Gastrocnemius medialis (tissue), 4 donors: ENCODE measurements around the gene FNDC3B. TPM values are rescaled to one million over a fixed set of nuclear protein-coding genes. Genes with fewer than 3 reads are reported as not detected.
A peak's percentile ranks its signal among the peaks of the same experiment; 100 is the strongest.
"Not testable (repeated sequence)": the region's sequence is repeated elsewhere in the genome, so short reads cannot be mapped to it uniquely, and the experiment has no call there.

Source experiments
- ATAC-seq, 2 donors: fragments of 150-250 bp; one replicate each; pipeline ENCODE4 v1.9.1; 2016
- DNase-seq, 2 donors: peaks; one replicate each; pipeline ENCODE4 v3.0.0-alpha.2; 2019
- H3K27ac ChIP-seq, 4 donors: fragments of 200-600 bp; sonication (generic); 1 replicate in 1 of 4; 2 replicates in 3 of 4; pipeline ENCODE4 v1.5.1; 2016 to 2018; ENCODE audit warnings: mild to moderate bottlenecking in 2 of 4, moderate library complexity in 1 of 4
- H3K27me3 ChIP-seq, 3 donors: fragments of 200-600 bp; sonication (generic) in 2 of 3; 1 replicate in 1 of 3; 2 replicates in 2 of 3; pipeline versions ENCODE4 v1.5.1 to v1.6.0; 2016 to 2019; ENCODE audit warnings: mild to moderate bottlenecking in 1 of 3, moderate library complexity in 1 of 3
- H3K36me3 ChIP-seq, 2 donors: fragments of 200-600 bp; sonication (generic) in 1 of 2; one replicate each; pipeline ENCODE4 v1.5.1; 2017 to 2018
- H3K4me1 ChIP-seq, 2 donors: fragments of 200-600 bp; sonication (generic) in 1 of 2; one replicate each; pipeline ENCODE4 v1.5.1; 2016 to 2017; ENCODE audit warnings: mild to moderate bottlenecking in 2 of 2
- H3K4me3 ChIP-seq, 4 donors: fragments of 200-600 bp; sonication (generic) in 3 of 4; 1 replicate in 1 of 4; 2 replicates in 3 of 4; pipeline ENCODE4 v1.5.1; 2016 to 2019; ENCODE audit warnings: mild to moderate bottlenecking in 2 of 4
- H3K9me3 ChIP-seq, 3 donors: fragments of 200-600 bp; sonication (generic) in 2 of 3; 1 replicate in 1 of 3; 2 replicates in 2 of 3; pipeline ENCODE4 v1.5.1; 2016 to 2019
- CTCF ChIP-seq, 5 experiments: fragments of 450-650 bp in 3 of 5; fragments of 200-600 bp in 2 of 5; sonication (generic) in 2 of 5; IDR thresholded peaks in 4 of 5; conservative IDR thresholded peaks in 1 of 5; 1 replicate in 4 of 5; 2 replicates in 1 of 5; pipeline ENCODE4 v1.5.1; 2016 to 2019; ENCODE audit warnings: antibody characterized with exemption in 5 of 5, mild to moderate bottlenecking in 3 of 5, moderate library complexity in 3 of 5
- POLR2A ChIP-seq, 2 donors: fragments of 450-650 bp; IDR thresholded peaks; one replicate each; pipeline ENCODE4 v1.6.1; 2017; ENCODE audit warnings: antibody characterized with exemption in 2 of 2, mild to moderate bottlenecking in 2 of 2, moderate library complexity in 2 of 2
- in situ Hi-C, 4 donors: fragments of 200-750 bp; cut with MboI; loops; one replicate each; pipeline versions ENCODE4 v1.15.0 to v1.8.0; 2017; ENCODE audit warnings: low sequenced_read_pairs in 4 of 4
- intact Hi-C: fragments of 100-400 bp; cut with DNase I; formaldehyde crosslinking; loops from one replicate; pipeline ENCODE4 v1.15.1; 2023; ENCODE audit warnings: low total_unique reads
- total RNA-seq, 4 donors: library from RNA; depleted of rRNA; stranded (reverse); fragments of >200 nt; gene quantifications; one replicate each; pipeline versions ENCODE4 v1.1.0 to v1.2.3, GENCODE V29; 2016

FNDC3B gene
- total RNA-seq, 4 donors from 2014 or later = 42.5 to 110 (median 74.2) TPM

GRCh38 chr3:172367205-172368105, 328.1 kb downstream of the FNDC3B start:
- Histone ChIP-seq H3K4me3 (no peak overlapping the region), H3K27me3 (no peaks in the 10 kb centered on the region), H3K9me3 (no peaks in the 10 kb centered on the region), H3K36me3 (peaks cover 0 to 19% of the 10 kb centered on the region in 2 donors), H3K27ac (peak overlapping the region; percentile 71 to 89 (median 83)), H3K4me1 (peaks cover 65 to 66% of the 10 kb centered on the region in 2 donors)
- ATAC-seq = no peak
- TF ChIP-seq POLR2A (IDR thresholded peaks at IDR 0.05) = no peak
- no peak for DNase-seq
- in situ Hi-C loops = no loop called here
- intact Hi-C loops = no loop called here

GRCh38 chr3:172368556-172368955, 329.2 kb downstream of the FNDC3B start:
- H3K36me3 ChIP-seq, ATAC-seq, DNase-seq, H3K9me3 ChIP-seq, H3K27me3 ChIP-seq, intact Hi-C loops, H3K4me3 ChIP-seq, in situ Hi-C loops: not testable (repeated sequence)
- Histone ChIP-seq H3K4me1 (peaks cover 58 to 63% of the 10 kb centered on the region in 2 donors), H3K27ac (peak overlapping the region; percentile 71 to 89 (median 83))

DNA sequence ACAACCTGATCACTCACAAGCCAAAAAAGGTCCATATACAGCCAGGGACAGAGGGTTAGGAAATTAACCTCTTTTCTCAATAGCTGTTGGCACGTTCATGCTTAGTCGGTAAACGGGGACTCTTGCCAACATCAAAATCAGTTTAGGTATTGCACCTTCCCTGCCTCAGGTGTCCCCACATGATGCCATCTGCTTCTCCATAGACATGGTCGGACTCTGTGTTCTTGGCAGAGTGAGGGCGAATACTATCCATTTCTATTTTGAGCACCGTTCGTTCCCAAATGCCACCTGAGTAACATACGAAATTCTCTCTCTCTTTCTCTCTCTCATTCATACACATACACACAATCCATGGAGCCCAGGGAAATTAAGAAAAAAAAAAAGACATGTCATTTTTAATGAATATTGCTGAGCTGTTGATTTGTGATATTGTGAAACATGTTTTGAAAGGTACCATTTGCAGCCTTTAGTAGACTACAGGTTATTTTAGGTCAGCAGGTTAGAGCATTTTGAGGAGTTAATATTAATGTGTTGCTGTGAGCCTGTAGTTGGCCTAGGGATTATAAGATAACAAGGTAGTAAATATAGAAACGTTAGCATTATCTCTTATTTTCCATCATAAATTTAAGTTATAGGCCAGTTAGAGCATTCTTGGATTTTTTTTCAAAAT, 330.3 kb downstream of the FNDC3B start:
- TF ChIP-seq POLR2A (IDR thresholded peaks at IDR 0.05) (no peak), CTCF (IDR thresholded peaks at IDR 0.05 in 4 of 5, conservative IDR thresholded peaks at IDR 0.05 in 1 of 5) (no peak)
- peak; percentile 90 for DNase-seq
- peak; percentile 93 for ATAC-seq
- intact Hi-C loops = loop anchor here (1.0 kb wide), 2 partner anchors 239 to 243 kb away; no protein-coding TSS in a partner anchor
- no peaks in the 10 kb centered on the region for H3K9me3 ChIP-seq
- H3K27ac ChIP-seq = peak overlapping the region; percentile 80 to 89 (median 84)
- H3K27me3 ChIP-seq = no peaks in the 10 kb centered on the region
- H3K4me3 ChIP-seq = no peak overlapping the region
- in situ Hi-C loops = no loop called here
- no peaks in the 10 kb centered on the region for H3K36me3 ChIP-seq
- H3K4me1 ChIP-seq = peaks cover 48 to 56% of the 10 kb centered on the region in 2 donors

- DNase-seq (no peak), ATAC-seq (no peak)
- H3K4me1 ChIP-seq = peaks cover 48 to 57% of the 10 kb centered on the region in 2 donors
- intact Hi-C loops = loop anchor here (1.0 kb wide), 1 partner anchor 240 kb away; no protein-coding TSS in a partner anchor
- H3K27ac ChIP-seq = peak overlapping the region; percentile 80 to 89 (median 84)
- H3K4me3 ChIP-seq = no peak overlapping the region
- H3K36me3 ChIP-seq = no peaks in the 10 kb centered on the region
- H3K9me3 ChIP-seq = no peaks in the 10 kb centered on the region
- in situ Hi-C loops = no loop called here
- TF ChIP-seq CTCF (IDR thresholded peaks at IDR 0.05 in 4 of 5, conservative IDR thresholded peaks at IDR 0.05 in 1 of 5) = no peak
- no peak for TF ChIP-seq POLR2A (IDR thresholded peaks at IDR 0.05)
- H3K27me3 ChIP-seq = no peaks in the 10 kb centered on the region
Measured at GRCh38 chr3:172370419-172370818, 331.0 kb downstream of the FNDC3B start.

DNA sequence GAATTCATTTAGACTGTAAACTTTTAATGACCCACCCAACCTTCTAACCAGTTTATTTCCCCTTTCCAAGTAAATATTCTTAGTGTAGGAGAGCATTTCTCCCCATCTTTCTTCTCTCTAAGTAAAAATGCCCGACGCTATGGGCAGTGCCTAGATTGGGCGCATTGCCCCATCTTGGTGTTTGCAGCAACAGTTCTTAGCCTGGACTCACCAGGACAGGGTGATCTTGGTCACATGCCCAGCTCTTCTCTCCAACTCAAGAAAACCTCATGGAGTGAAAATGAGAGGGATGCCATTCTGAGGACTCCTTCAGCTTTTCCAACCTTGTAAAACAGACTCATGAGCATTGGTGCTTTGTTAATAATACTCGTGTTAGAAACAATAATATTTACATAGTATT, 332.2 kb downstream of the FNDC3B start:
- Histone ChIP-seq H3K4me3 (no peak overlapping the region), H3K27me3 (no peaks in the 10 kb centered on the region), H3K36me3 (peaks cover 0 to 5% of the 10 kb centered on the region in 2 donors), H3K9me3 (no peaks in the 10 kb centered on the region), H3K4me1 (peaks cover 48 to 57% of the 10 kb centered on the region in 2 donors), H3K27ac (peak overlapping the region; percentile 80 to 89 (median 84))
- intact Hi-C loops (no loop called here), in situ Hi-C loops (no loop called here)
- DNase-seq (peak; percentile 81 to 87), ATAC-seq (peak; percentile 53 to 64)
- no peak for TF ChIP-seq POLR2A (IDR thresholded peaks at IDR 0.05)

DNA sequence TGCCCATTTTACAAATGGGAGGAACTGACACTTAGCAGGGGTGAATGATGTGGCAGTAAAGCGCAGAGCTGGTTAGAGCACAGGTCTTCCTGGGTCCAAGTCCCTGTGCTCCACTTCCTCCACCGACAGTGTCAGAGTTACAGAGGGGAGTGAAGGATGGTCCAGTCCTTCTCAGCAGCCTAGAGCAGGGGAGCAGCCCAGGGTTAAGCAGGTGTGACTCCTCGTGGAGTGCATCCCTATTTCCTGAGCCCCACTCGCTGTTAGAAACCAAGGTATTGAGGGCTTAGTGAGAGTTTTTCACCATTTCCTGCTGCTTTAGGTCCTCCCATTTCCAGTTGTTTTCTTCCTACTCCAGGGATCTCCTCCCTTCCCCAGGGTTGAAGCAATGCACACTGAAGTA, 333.5 kb downstream of the FNDC3B start:
- intact Hi-C loops = no loop called here
- Histone ChIP-seq H3K4me3 (no peak overlapping the region), H3K36me3 (peaks cover 0 to 10% of the 10 kb centered on the region in 2 donors), H3K9me3 (no peaks in the 10 kb centered on the region), H3K27ac (no peak overlapping the region), H3K27me3 (no peaks in the 10 kb centered on the region), H3K4me1 (peaks cover 42 to 52% of the 10 kb centered on the region in 2 donors)
- in situ Hi-C loops = no loop called here
- TF ChIP-seq POLR2A (IDR thresholded peaks at IDR 0.05) (no peak), CTCF (IDR thresholded peaks at IDR 0.05 in 4 of 5, conservative IDR thresholded peaks at IDR 0.05 in 1 of 5) (no peak)
- ATAC-seq (no peak), DNase-seq (no peak)
